M059J (cell line): ENCODE measurements around the gene OLFML1. TPM values are rescaled to one million over a fixed set of nuclear protein-coding genes. Genes with fewer than 3 reads are reported as not detected.

Source experiments
- DNase-seq: peaks from one replicate; pipeline ENCODE4 v3.0.0-alpha.2; 2012; ENCODE audit warnings: low read depth
- total RNA-seq: library from RNA; depleted of rRNA; stranded (reverse); fragments of >200 nt; shearing (Covaris generic); gene quantifications from 2 replicates; pipeline ENCODE4 v1.2.3, GENCODE V29; 2014

OLFML1 gene
- total RNA-seq, 1 experiment from 2014 or later = 0.32 TPM

- DNase-seq = peak; percentile 25
Observed at GRCh38 chr11:7480113-7480512, 5.2 kb upstream of the OLFML1 start.

- no peak for DNase-seq
Observed at GRCh38 chr11:7484131-7484530, 1.2 kb upstream of the OLFML1 start.

GRCh38 chr11:7484645-7485044, 661 bp upstream of the OLFML1 start:
- DNase-seq = peak; percentile 46

DNA sequence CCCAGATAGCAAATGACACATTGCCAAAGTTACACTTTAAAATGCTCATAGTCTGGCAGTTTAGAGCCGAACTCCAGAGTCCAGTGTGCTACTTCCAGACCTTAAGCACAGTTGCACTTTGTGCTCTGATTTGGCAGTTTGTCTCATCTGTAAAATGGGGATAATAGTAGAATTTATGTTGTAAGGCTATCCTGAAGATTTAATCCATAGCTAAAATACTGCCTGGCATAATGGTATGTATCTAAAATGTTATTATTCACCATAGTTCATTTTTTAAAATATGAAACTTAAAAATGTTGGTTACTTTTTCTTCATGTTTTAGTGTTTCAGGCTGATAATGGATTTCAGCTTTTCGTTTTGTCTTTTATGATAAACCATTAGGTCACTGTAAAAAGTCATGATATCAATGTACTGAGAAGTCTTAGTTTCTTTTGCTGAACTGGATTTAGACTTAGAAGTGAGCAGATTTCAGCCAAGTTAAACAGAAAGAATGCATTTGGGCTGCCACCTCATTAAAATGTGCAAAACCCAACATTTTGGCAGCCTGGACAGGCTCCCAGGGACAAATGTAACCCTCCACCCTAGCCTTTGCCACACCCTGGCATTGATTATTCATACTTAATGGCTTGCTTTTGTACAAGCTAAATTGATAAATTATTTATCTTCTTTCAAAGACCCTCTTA, 933 bp downstream of the OLFML1 start:
- no peak for DNase-seq

GRCh38 chr11:7486781-7487140, 1.5 kb downstream of the OLFML1 start:
- DNase-seq = no peak

DNA sequence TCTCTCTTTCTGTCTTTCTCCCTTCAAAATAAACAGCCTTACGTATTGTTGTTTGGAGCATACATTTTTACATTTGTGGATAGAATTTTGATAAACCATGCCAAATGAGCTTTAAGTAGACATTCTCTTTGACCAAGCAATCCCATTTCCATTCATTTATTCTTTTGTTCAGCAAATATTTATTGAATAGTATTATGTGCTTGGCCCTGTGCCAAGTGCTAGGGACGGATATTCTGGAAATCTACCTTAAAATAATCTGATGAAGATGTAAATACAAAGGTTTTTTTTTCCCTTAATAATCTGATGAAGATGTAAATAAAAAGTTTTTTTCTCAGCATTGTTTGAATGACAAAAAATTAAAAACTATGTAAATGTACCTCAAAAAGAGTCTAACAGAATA, 2.1 kb downstream of the OLFML1 start:
- no peak for DNase-seq

- DNase-seq = peak; percentile 43
Observed at GRCh38 chr11:7488681-7489080, 3.4 kb downstream of the OLFML1 start.

GRCh38 chr11:7489376-7489775, 4.1 kb downstream of the OLFML1 start:
- DNase-seq = no peak

DNA sequence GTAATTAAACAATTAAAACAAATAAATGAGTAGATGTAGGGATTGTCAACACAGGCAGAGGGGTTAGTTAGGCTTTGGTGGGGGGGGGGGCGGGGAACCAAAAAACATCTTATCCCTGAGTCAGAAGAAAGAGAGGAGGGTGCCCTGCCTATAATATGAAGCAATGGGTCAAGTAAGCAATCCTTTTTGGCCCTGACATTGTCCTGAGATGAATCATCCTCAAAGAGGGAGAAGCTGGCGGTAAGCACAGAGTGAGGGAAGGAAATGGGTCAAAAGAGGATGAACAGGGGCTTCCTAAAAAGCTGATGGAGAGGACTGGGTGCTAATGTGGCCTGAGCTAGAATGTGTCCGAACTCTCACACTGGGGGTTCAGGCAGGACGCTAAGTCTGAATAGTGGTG, 4.7 kb downstream of the OLFML1 start:
- DNase-seq = peak; percentile 78

DNA sequence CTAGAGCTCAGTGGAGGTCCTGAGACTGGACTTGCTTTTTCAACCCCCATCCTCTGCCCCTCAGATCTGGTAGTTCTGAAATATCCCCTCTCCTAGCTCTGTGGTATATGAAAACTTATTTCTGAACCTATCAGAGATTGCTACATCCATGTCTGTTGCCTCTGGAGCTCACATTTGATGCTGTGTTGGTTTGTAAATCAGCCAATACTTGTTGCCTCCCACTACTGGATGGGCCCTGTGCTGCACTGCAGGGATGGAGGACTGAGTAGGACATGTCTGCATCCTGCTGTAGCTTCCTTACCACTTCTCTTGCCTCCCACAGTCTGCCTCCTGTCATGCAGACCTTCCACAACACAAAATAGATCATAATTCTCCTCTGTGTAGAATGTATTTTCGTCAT, 5.2 kb downstream of the OLFML1 start:
- no peak for DNase-seq

- DNase-seq = no peak
Observed at GRCh38 chr11:7492253-7492652, 6.9 kb downstream of the OLFML1 start.

DNA sequence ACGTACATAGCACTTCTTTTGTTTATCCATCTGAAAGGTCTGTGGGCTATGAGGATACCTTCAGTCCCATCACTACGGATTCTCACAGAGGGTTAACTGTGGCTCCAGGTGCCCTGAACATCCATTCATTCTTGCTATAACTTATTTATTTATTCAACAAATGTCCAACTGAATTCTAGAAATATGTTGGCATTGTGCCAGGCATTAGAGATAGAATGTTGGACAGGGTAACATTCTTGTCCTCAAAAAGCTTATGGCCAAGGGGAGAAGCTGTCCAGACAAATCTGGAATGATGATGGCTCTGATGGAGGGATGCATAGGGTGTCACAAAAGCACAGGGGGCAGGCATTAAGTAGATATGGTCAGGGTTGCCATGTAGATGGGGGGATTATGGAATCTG, 8.4 kb downstream of the OLFML1 start:
- DNase-seq = no peak

DNA sequence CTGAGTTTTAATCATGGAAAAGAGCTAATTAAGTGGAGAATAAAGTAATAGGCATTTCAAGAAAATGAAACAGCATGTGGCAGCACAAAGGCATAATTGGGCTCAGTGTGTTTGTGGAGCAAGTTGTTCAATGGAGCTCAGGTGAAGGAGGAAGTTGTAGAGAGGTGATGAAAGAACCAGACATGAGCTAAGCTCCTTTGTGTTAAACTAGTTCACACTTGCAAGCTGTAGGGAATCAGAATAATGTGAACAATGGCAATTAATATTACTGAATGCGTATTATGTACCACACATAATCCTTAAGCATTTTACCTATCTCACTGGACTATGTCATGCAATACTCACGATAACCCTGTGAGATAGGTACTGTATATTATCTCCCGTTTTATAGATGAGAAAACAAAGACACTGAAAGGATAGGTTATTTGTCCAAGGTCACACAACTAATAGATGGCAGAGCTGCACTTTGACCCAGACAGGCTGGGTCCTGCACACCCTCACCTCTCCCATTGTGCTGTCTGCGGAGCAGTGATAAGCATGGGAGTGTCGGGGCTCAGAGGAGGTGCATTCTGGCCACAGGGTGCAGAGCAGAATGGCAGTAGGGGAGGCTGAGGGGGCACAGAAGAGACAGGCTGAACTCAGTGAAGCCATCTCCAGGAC, 8.9 kb downstream of the OLFML1 start:
- no peak for DNase-seq

GRCh38 chr11:7495882-7496551, 10.7 kb downstream of the OLFML1 start:
- no peak for DNase-seq

GRCh38 chr11:7498193-7498592, 12.9 kb downstream of the OLFML1 start:
- no peak for DNase-seq

GRCh38 chr11:7499081-7499480, 13.8 kb downstream of the OLFML1 start:
- DNase-seq = no peak

DNA sequence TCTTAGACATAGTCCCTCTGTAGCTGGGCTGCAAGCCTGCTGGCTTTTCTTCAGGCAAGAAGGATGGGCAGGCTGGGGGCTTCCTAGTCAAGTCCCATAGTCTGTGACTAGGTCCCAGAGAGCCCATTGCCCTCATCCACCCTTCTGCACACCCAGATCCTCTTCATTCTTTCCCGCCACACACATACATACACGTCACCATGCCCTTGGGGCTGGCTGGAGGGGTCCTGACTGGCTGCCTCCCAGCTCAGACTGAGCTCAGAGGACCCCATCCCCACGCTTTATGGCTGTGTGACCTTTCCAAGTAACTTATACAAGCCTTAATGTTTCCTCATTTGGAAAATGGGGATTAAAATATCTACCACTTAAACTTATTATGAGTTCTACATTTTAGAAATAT, 14.9 kb downstream of the OLFML1 start:
- DNase-seq = no peak

DNA sequence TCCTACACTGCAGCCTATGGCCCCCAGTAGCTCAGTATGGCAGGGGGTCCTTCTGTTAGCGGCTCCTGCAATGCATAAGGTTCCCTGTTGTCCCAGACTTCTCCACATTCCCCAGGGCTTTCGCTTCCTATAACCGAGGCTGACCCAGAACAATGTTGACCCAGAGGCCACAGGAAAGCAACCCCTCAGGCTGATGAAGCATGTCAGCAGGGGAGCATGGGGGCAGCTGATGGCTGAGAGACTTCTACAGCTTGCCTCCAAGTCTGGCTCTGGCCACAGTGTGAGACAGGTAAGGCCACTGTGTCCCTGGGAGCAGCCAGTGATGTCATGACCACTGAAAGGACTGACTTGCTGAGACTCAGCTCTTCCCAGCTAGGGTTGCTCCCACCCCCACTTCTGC, 15.9 kb downstream of the OLFML1 start:
- DNase-seq = no peak

DNA sequence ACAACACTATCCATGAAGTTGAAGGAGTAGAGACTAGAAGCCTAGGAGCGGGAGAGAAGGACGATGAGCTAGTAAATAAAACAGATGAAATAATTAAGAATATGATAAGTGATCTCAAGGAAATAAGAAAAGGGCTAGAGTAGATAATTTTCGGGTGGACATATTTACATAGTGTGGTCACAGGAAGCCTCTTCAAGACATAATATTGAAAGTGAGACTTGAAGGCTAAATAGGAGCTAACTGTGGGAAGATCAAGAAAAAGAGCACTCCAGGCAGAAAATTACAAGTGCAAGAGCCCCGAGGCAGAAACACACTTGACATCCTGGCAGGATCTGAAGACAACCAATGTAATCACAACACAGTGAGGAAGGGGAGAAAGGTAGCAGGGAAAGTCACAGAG, 16.6 kb downstream of the OLFML1 start:
- no peak for DNase-seq

DNA sequence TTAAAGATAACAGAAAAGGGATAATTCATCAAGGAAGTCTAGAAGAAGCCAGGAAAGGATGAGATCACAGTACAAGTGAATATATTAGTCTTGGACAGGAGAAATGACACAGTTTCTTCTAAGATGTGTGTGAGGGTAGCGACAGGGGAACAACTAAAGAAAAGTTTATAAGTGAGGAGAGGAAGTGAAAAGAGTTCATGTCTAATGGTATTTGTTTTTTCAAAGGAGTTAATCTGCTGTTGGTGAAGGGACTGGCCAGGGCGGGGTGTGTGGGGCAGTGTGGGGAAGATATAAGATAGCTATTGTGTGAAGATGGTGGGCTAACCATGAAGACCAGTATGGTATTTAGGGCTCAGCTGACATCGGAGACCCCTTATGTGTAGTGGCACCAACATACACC, 20.9 kb downstream of the OLFML1 start:
- no peak for DNase-seq

GRCh38 chr11:7508087-7508486, 22.8 kb downstream of the OLFML1 start:
- DNase-seq = no peak

GRCh38 chr11:7509966-7510365, 24.7 kb downstream of the OLFML1 start:
- DNase-seq = no peak

GRCh38 chr11:7511401-7511800, 26.1 kb downstream of the OLFML1 start:
- no peak for DNase-seq
